Endothelial cell of umbilical vein (primary cell): ENCODE measurements around the gene CACNA1F. TPM values are rescaled to one million over a fixed set of nuclear protein-coding genes. Genes with fewer than 3 reads are reported as not detected.

ENCODE experiments used
- BruUV-seq: library from RNA; stranded (reverse); fragments of 400-500 nt; replicated peaks from 2 replicates; lab custom pipeline; 2021; lab: Mats Ljungman, UMichigan
- CTCF ChIA-PET: fragments of 300-600, 350-600 bp; sonication (Branson Sonifier 250); formaldehyde crosslinking; loops from one replicate; lab custom pipeline; 2021; ENCODE audit warnings: antibody characterized with exemption, inconsistent platforms; lab: Charles Lee
- POLR2A ChIA-PET: fragments of 300-600, 350-600 bp; sonication (Branson Sonifier 250); formaldehyde crosslinking; loops from one replicate; lab custom pipeline; 2021; ENCODE audit warnings: antibody characterized with exemption, inconsistent platforms; lab: Charles Lee
- DNase-seq: peaks from one replicate; pipeline ENCODE4 v3.0.0-alpha.2; 2011; ENCODE audit warnings: low read depth, low spot score
- FAIRE-seq: peaks from 2 replicates; lab custom pipeline; 2011; peaks lifted over from hg19 to GRCh38; lab: Jason Lieb, UNC
- H2AFZ ChIP-seq: 2 replicates; pipeline ENCODE4 v1.6.0; 2012; ENCODE audit warnings: low read depth, low read length, control low read depth, inconsistent platforms
- H3K27ac ChIP-seq: 2 replicates; pipeline ENCODE4 v1.5.1; 2011; ENCODE audit warnings: low read depth, mild to moderate bottlenecking, control low read depth, low read length, moderate library complexity; ENCODE audit not compliant: insufficient read depth
- H3K27me3 ChIP-seq, 2 experiments: 2 replicates each; pipeline versions ENCODE4 v1.6.0 to v1.6.1; 2011; ENCODE audit warnings: low read length in 2 of 2, mixed read lengths in 1 of 2; ENCODE audit not compliant: control insufficient read depth in 2 of 2, insufficient read depth in 2 of 2
- H3K36me3 ChIP-seq, 2 experiments: 2 replicates in 1 of 2; 3 replicates in 1 of 2; pipeline ENCODE4 v1.5.1; 2011; ENCODE audit warnings: low read length in 2 of 2, mild to moderate bottlenecking in 1 of 2, moderate library complexity in 1 of 2; ENCODE audit not compliant: control insufficient read depth in 2 of 2, insufficient read depth in 2 of 2; ENCODE audit errors: extremely low read depth in 1 of 2
- H3K4me1 ChIP-seq: 3 replicates; pipeline ENCODE4 v1.5.1; 2011; ENCODE audit warnings: mild to moderate bottlenecking, low read length; ENCODE audit not compliant: control insufficient read depth, insufficient read depth; ENCODE audit errors: extremely low read depth
- H3K4me2 ChIP-seq: 2 replicates; pipeline ENCODE4 v1.6.1; 2011; ENCODE audit warnings: low read length, control low read depth, mixed read lengths; ENCODE audit not compliant: insufficient read depth
- H3K4me3 ChIP-seq, 3 experiments: fragments of 200-600 bp in 1 of 3; sonication (generic), shearing (Covaris generic) in 1 of 3; replicated peaks in 1 of 3; 2 replicates each; pipeline ENCODE4 v1.5.1; 2011 to 2016; ENCODE audit warnings: control low read depth in 3 of 3, low read length in 3 of 3, mild to moderate bottlenecking in 2 of 3, inconsistent platforms in 1 of 3, low read depth in 1 of 3, moderate library complexity in 1 of 3; ENCODE audit not compliant: insufficient read depth in 1 of 3
- H3K79me2 ChIP-seq: 2 replicates; pipeline ENCODE4 v1.6.0; 2012; ENCODE audit warnings: low read length, inconsistent platforms; ENCODE audit not compliant: control insufficient read depth, insufficient read depth
- H3K9ac ChIP-seq: replicated peaks from 2 replicates; pipeline ENCODE3; 2011; ENCODE audit warnings: low read length, control low read depth; ENCODE audit not compliant: insufficient read depth; ENCODE audit errors: extremely low read depth
- H3K9me1 ChIP-seq: replicated peaks from 3 replicates; pipeline ENCODE4 v1.6.0; 2011; ENCODE audit warnings: mild to moderate bottlenecking, low read length; ENCODE audit not compliant: control insufficient read depth, insufficient read depth; ENCODE audit errors: extremely low read depth
- H3K9me3 ChIP-seq: replicated peaks from 2 replicates; pipeline ENCODE4 v1.5.1; 2012; ENCODE audit warnings: low read length, inconsistent platforms; ENCODE audit not compliant: control insufficient read depth, insufficient read depth
- H4K20me1 ChIP-seq: replicated peaks from 2 replicates; pipeline ENCODE3; 2011; ENCODE audit warnings: mild to moderate bottlenecking, low read length; ENCODE audit not compliant: control insufficient read depth, insufficient read depth; ENCODE audit errors: extremely low read depth
- EZH2 ChIP-seq: IDR thresholded peaks from 2 replicates; pipeline ENCODE4 v1.6.1; 2012; ENCODE audit warnings: borderline replicate concordance, low read depth, mild to moderate bottlenecking, moderate library complexity, low read length, inconsistent platforms; ENCODE audit not compliant: severe bottlenecking
- FOS ChIP-seq: IDR thresholded peaks from 2 replicates; pipeline ENCODE4 v1.6.1; 2011; ENCODE audit warnings: mild to moderate bottlenecking, low read length, moderate library complexity, borderline replicate concordance; ENCODE audit not compliant: insufficient read depth
- GATA2 ChIP-seq: IDR thresholded peaks from 2 replicates; pipeline ENCODE4 v1.7.0; 2011; ENCODE audit warnings: low read depth, mild to moderate bottlenecking, moderate library complexity, mixed read lengths, low read length; ENCODE audit not compliant: insufficient read length, insufficient read depth
- JUN ChIP-seq: IDR thresholded peaks from 2 replicates; pipeline ENCODE4 v1.6.1; 2011; ENCODE audit warnings: borderline replicate concordance, low read depth; ENCODE audit not compliant: insufficient read length, insufficient read depth
- MYC ChIP-seq: IDR thresholded peaks from one replicate; pipeline ENCODE4 v1.6.1; 2011; ENCODE audit warnings: mild to moderate bottlenecking, low read depth, low read length
- POLR2A ChIP-seq: IDR thresholded peaks from 2 replicates; pipeline ENCODE4 v1.6.1; 2012; ENCODE audit warnings: low read depth, mild to moderate bottlenecking, control low read depth, low read length
- POLR2AphosphoS5 ChIP-seq: IDR thresholded peaks from 2 replicates; pipeline ENCODE4 v1.6.1; 2012; ENCODE audit warnings: low read depth, mild to moderate bottlenecking, control low read depth, low read length, moderate library complexity; ENCODE audit not compliant: insufficient read depth
- dilution Hi-C: fragments of 300-500 bp; cut with MboI; formaldehyde crosslinking; loops from one replicate; pipeline ENCODE4 v1.15.0; 2019; ENCODE audit warnings: low sequenced_read_pairs; ENCODE audit not compliant: extremely low pct_ligation_motif_present
- intact Hi-C: fragments of 100-400 bp; cut with micrococcal nuclease; formaldehyde crosslinking; loops from one replicate; pipeline ENCODE4 v1.10.0; 2022
- polyA plus RNA-seq, 4 experiments: library from polyadenylated mRNA; depleted of rRNA in 3 of 4; stranded (reverse) in 3 of 4; unstranded in 1 of 4; fragments of >200 nt; gene quantifications; 2 replicates each; pipeline versions ENCODE4 v1.2.1 to v1.2.3, GENCODE V29; 2011 to 2012; ENCODE audit warnings: missing spikeins in 1 of 4
- total RNA-seq: library from RNA; stranded (reverse); gene quantifications from 2 replicates; pipeline ENCODE4 v1.2.3, GENCODE V29; 2021
- TF ChIP-seq, protein P1 (sequence below): IDR thresholded peaks from 2 replicates; pipeline ENCODE4 v1.6.1; 2011; ENCODE audit not compliant: insufficient read depth, insufficient read length
- TF ChIP-seq, protein P2 (sequence below), 2 donors: IDR thresholded peaks; 1 replicate in 1 of 2; 2 replicates in 1 of 2; pipeline ENCODE4 v1.5.1; 2011; ENCODE audit warnings: low read length in 2 of 2, mild to moderate bottlenecking in 2 of 2, moderate library complexity in 2 of 2, control low read depth in 1 of 2, inconsistent platforms in 1 of 2, low read depth in 1 of 2; ENCODE audit not compliant: insufficient read depth in 1 of 2; ENCODE audit errors: extremely low read depth in 1 of 2

CACNA1F gene
- total and polyA plus RNA-seq, 2 donors (not counting 3 experiments of a cell fraction or from before 2014, with no cell fraction given): not detected

DNA sequence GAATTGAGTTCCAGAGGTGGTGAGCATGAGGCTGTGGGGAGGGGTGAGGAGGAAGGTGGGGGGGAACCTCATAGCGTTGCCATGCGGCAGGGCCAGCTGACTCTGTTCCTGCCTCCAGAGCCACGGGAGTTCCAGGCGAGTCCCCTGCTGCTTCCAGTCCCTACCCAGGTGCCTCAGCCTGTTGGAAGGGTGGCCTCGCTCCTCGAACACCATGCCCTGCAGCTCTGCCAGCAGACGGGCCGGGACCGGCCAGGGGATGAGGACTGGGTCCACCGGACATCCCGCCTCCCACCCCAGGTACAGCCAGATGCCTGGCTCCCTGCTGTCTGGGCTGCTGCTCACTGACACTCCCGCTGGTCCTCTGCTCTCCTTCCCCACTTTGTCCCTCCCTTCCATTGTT is 10.0 kb upstream of the CACNA1F start:
- Histone ChIP-seq H3K36me3 (peaks cover 0 to 4% of the 10 kb centered on the region in 2 experiments), H3K9me1 (no peaks in the 10 kb centered on the region), H3K79me2 (no peaks in the 10 kb centered on the region), H2AFZ (no peak overlapping the region), H3K4me2 (no peak overlapping the region), H3K27me3 (no peaks in the 10 kb centered on the region), H3K27ac (no peak overlapping the region), H3K9ac (no peak overlapping the region), H3K9me3 (no peaks in the 10 kb centered on the region), H3K4me3 (no peak overlapping the region), H3K4me1 (peaks cover 3% of the 10 kb centered on the region), H4K20me1 (no peaks in the 10 kb centered on the region)
- FAIRE-seq: no peak
- no peak for DNase-seq
- BruUV-seq: no TSS peak
- CTCF ChIA-PET: no interaction called here
- intact Hi-C loops (no loop called here), dilution Hi-C loops (no loop called here)
- POLR2A ChIA-PET: no interaction called here
- TF ChIP-seq POLR2AphosphoS5 (no peak), MYC (no peak), POLR2A (no peak), GATA2 (no peak), JUN (no peak), EZH2 (no peak), FOS (no peak)
- TF ChIP-seq, protein P1, sequence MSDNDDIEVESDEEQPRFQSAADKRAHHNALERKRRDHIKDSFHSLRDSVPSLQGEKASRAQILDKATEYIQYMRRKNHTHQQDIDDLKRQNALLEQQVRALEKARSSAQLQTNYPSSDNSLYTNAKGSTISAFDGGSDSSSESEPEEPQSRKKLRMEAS: no peak
- TF ChIP-seq, protein P2, sequence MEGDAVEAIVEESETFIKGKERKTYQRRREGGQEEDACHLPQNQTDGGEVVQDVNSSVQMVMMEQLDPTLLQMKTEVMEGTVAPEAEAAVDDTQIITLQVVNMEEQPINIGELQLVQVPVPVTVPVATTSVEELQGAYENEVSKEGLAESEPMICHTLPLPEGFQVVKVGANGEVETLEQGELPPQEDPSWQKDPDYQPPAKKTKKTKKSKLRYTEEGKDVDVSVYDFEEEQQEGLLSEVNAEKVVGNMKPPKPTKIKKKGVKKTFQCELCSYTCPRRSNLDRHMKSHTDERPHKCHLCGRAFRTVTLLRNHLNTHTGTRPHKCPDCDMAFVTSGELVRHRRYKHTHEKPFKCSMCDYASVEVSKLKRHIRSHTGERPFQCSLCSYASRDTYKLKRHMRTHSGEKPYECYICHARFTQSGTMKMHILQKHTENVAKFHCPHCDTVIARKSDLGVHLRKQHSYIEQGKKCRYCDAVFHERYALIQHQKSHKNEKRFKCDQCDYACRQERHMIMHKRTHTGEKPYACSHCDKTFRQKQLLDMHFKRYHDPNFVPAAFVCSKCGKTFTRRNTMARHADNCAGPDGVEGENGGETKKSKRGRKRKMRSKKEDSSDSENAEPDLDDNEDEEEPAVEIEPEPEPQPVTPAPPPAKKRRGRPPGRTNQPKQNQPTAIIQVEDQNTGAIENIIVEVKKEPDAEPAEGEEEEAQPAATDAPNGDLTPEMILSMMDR (IDR thresholded peaks at IDR 0.05; ENCODE audit: extremely low read depth in 1 of 2, insufficient read depth in 1 of 2, low read depth in 1 of 2, low read length in 2 of 2): no peak
